Astrocyte of the cerebellum (primary cell): ENCODE measurements around the gene LIMS2.

Experiments used
- DNase-seq: peaks from one replicate; pipeline ENCODE4 v3.0.0-alpha.2; 2011; ENCODE audit warnings: low read depth
- H3K4me3 ChIP-seq: 2 replicates; pipeline ENCODE4 v1.5.1; 2011; ENCODE audit warnings: mild to moderate bottlenecking, low read depth, low read length, moderate library complexity
- CTCF ChIP-seq: IDR thresholded peaks from 2 replicates; pipeline ENCODE4 v1.5.1; 2012; ENCODE audit warnings: low read length, low read depth, moderate library complexity, mild to moderate bottlenecking; ENCODE audit errors: missing control alignments
- in situ Hi-C: cut with HindIII; loops from 2 replicates; pipeline ENCODE4 v1.10.0; 2017; ENCODE audit warnings: low sequenced_read_pairs

The LIMS2 gene

GRCh38 chr2:127596311-127597045, 78.9 kb downstream of the LIMS2 start:
- DNase-seq = no peak
- no peak overlapping the region for H3K4me3 ChIP-seq
- in situ Hi-C loops = no loop called here
- TF ChIP-seq CTCF = no peak

GRCh38 chr2:127594116-127594591, 81.2 kb downstream of the LIMS2 start:
- TF ChIP-seq CTCF = no peak
- H3K4me3 ChIP-seq = no peak overlapping the region
- no peak for DNase-seq
- in situ Hi-C loops = no loop called here

- no peak overlapping the region for H3K4me3 ChIP-seq
- DNase-seq = no peak
- no peak for TF ChIP-seq CTCF
- in situ Hi-C loops = no loop called here
These were observed 81.9 kb downstream of the LIMS2 start for GRCh38 chr2:127593228-127594115.

- H3K4me3 ChIP-seq = no peak overlapping the region
- in situ Hi-C loops = no loop called here
- DNase-seq = no peak
- TF ChIP-seq CTCF = no peak
These were observed 82.5 kb downstream of the LIMS2 start for GRCh38 chr2:127592761-127593227.

GRCh38 chr2:127591221-127591923, 84.0 kb downstream of the LIMS2 start:
- TF ChIP-seq CTCF = peak; percentile 96
- H3K4me3 ChIP-seq = no peak overlapping the region
- peak; percentile 8 for DNase-seq
- in situ Hi-C loops = no loop called here
